NCI-H345 (cell line): ENCODE results near the gene PGAM2.
"Not testable (repeated sequence)": the region's sequence is repeated elsewhere in the genome, so short reads cannot be mapped to it uniquely, and the experiment has no call there.

Source experiments
- DNase-seq: peaks from one replicate; lab custom pipeline; 2025; lab: John Stamatoyannopoulos, UW

Gene PGAM2

DNA sequence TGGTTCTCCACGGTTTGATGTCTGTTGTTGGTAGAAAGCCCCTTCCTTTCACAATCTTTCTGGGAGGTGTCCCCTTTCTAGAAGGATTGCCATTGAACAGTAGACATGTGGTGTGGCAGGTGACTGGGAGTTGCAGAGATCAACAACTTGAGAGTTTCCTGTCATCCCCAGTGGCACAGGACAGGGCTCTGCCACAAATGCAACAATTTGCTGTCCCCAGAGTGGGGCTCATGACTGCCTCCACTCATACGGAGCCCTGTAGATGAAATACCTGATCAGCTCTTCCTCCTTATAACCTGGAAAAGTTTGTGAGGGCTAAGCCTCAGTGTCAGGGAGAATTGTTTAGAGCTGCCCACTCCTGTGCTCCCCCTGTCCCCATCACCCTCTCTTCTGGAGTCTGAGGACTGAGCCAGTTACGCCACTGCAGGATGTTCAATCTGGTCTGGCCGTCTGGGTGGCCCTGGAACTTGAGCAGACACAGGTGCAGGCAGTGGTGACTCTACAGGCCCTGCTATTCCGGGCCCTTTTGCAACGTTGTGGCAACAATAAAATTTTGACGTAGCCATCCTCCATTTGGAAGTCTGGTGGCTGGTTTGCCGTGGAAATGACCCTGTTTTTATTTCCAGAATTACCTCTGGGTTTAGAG lies 14.3 kb downstream of the PGAM2 start:
- no peak for DNase-seq

DNA sequence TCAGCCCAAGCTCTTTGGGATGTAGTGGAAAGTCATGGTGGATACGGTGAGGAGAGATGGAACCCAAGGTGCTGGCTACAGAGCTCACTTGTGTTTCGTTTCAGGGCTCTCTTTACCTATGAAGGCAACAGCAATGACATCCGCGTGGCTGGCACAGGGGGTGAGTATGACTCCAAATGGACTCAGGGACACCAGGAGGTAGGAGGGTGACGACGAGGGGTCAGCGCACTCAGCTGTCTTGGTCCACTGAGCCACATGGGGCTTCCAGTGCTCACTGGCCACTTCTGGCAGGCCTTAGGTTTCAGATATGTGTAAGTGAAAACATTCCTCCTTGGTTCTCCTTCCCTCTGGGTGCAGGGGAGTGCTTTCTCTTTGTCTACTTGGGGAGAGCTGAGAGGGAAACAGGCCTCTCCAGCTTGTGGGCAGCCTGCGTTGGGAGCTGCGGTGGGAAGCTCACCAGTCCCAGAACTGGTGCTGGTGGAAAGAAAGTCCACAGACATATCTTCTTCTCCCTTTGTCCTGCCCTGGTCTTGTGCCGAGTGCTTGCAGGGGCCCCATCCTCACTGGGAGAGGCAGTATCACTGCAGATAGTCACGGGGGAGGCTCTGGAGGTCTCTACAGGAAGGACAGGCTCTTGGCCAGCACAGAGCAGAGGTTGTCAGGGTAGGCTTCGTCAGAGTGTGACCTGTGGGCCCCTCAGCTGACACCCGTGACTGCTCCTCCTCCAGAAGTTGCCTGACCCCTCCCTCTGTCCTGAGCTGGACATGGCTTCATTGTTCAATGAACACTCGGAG lies 15.0 kb downstream of the PGAM2 start:
- DNase-seq: no peak

DNA sequence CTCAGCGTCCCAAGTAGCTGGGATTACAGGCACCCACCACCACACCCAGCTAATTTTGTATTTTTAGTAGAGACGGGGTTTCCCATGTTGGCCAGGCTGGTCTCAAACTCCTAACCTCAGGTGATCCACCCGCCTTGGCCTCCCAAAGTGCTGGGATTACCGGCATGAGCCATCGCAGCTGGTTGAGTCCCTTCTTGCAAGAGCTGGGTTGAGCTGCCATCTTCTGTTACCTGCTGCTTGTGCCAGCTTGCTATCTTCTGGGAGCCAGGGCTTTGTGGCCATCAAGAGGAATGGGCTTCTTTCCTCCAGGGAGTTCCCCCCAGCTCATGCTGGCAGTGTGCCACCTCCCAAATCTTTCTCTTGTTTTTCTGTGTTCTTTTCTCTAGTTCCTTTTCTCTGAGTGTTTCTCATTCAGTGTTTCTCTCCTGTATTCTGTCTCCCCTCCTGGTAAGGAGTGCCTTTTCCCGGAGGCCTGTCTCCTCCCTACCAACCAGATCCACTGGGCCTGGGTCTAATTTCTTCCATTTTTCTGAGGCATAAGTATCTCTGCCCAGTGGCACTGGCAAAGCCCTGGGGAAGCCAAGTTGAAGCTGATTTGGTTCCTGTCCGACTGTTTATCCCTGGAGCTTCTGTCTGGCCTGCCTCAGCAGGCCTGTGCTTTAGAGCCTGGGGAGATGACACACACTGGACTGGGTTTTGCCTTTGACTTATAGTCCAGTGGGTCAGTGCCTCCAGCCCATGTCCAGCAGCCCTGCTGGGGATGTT lies 17.2 kb downstream of the PGAM2 start:
- DNase-seq: no peak

DNA sequence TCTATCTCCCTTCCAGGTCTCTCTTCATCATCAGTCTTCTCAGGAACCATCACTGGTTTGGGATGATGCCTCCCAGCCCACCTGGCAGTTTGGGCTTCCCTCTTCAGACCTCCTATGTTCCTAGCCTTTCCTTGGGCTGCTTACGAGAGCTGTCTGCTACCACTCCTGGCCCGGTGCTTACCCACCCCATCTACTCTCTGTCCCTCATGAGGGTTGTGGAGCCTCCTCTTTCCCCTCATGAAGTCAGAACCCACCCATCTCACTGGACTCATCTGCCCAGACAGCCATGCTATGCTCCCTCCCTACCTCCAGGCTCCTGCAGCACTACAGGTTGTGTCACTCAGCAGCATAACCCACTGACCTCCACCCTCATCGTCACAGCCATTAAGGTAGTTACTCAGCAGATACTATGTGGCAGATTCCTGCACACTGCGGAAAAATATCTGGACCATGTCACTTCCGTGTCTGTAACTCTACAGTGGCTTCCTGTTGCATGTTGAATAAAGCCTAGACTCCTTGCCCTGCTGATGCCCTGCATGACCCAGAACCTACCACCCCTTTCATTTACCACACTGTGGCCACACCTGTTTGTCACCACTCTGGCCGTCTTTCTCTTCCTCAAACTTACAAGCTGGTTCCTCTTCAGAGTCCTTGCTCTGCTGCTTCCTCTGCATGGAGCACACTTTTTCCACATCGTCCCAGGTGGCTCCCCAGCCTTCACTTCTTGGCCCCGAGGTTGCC lies 18.9 kb downstream of the PGAM2 start:
- DNase-seq: no peak

DNA sequence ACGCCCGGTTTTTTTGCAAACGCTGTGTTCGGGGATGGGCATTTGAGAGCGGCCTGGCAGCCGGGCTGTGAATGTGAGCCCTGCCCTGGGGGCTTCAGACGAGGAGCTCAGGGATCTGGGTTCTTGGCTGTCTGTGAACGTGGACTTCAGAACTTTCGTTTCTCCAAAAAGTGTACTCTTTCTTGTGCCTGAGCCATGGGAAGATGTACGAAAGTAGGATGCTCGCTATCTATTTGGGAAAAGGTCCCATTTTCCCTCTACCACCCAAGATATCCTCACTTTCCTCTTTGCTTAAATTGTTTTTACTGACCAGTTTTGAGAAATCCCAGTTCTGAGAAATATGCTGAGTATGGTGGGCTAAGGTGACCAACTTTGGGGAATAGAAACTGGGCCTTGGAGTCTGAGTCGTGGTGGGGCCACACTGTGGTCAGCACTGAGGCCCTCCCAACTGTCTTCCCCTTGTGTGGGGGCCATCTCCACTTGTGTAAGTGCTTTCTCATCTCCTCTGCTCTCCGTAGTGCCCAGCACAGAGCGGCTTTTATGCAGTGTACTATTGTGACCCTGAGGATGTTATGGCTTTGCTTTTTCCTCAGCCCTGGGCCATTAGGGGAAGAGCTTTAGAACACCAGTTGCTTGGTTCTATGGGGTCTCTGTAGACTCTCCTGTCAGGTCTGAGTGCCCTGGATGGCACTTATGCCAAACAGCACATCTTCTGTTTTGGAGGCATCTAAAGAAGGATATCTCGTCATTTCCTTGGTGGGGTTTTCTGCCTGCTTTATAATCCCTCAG lies 19.9 kb downstream of the PGAM2 start:
- no peak for DNase-seq

DNA sequence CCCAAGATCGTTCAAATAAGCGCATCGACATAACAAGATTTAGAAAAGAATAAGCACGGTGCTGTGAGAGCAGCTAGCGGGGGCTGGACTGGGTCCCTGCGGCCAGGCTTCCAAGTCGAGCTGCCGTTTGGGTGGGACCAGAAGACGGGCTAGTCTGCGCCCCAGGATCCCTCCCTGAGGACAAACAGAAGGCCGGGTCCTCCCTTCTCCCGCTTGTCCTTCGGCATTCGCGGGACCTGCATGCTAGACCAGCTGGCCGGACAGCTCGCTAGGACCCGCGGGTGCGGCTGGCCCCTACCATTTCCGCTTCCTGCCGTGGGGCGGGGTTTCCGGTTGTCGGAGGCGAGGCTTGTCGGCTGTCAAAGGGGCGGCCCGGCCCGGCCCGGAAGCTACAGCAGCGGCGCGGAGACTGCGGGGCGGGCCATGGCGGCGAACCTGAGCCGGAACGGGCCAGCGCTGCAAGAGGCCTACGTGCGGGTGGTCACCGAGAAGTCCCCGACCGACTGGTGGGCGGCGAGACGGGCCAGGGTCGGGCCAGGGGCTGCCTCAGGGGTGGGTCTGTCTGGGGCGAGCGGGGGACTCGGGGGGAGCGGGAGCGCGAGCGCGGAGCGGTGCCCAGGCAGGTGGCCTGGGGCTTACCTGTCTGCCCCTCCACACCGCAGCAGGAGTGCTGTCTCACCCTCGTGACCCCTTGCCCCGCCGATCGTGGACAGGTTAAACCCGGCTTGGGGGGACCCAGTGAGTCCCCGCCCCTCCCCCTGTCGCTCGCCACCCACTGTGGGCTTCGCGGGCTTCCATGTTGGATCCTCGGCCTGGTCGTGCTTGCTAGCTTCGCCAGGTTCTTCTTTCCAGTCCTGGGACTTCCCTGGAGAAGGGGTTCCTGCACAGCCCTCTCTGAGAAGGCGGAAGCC lies 20.8 kb downstream of the PGAM2 start, which contains the start of gene DBNL:
Gene DBNL (plus strand): TSS at position 388 of the 911 bp plus-strand sequence. CDS start 36 bp downstream, at position 424.
- DNase-seq: peak; percentile 89

DNA sequence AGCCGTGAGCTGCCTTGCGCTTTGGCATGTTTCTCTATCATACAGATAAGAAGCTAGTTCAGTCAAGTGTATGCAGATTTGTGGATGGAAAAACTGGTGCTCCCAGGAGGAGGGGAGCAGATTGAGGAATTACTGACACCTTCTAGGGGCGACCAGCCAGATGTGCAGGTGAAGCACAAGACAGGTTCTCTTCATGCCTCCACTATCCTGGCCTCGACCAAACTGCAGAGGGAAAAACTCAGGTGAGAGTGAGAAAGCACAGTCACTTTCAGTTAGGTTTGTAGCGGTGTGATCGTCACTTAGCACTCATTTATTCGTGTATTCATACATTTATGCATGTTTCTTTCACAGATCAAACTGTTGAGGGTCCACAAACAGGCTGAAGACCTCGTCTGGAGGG lies 21.5 kb downstream of the PGAM2 start:
- peak; percentile 9 for DNase-seq

DNA sequence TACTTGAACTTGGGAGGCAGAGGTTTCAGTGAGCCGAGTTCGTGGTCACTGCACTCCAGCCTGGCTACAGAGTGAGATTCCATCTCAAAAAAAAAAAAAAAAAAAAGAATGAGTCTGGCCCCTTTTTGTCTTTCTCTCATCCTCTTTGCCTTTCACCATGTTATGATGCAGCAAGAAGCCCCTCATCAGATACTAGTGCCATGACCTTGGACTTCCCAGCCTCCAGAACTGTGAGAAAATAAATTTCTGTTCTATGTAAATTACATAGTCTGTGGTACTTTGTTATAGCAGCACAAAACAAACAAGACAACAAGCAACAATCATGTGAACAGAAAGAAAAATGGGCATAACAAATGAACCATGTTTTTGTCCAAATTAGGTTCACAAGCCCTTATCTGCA lies 23.1 kb downstream of the PGAM2 start:
- no peak for DNase-seq

DNA sequence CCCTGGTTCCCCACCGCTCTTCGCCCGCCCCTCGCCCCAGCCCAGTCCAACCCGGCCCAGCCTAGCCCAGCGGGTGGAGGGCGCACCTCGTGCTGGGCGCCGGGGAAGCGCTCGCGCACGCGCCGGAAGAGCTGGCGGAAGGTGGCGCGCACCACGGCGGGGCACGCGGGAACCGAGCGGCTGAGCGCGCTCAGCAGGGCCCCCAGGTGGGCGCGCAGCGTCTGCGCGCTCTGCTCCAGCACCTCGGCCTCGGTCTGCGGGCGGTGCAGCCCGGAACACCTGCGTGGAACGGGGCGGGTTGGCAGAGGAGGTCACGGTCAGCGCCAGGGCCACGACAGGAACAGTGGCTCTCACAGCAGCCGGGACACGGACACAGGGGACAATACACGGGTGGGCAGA lies 24.9 kb downstream of the PGAM2 start:
- DNase-seq: peak; percentile 42

DNA sequence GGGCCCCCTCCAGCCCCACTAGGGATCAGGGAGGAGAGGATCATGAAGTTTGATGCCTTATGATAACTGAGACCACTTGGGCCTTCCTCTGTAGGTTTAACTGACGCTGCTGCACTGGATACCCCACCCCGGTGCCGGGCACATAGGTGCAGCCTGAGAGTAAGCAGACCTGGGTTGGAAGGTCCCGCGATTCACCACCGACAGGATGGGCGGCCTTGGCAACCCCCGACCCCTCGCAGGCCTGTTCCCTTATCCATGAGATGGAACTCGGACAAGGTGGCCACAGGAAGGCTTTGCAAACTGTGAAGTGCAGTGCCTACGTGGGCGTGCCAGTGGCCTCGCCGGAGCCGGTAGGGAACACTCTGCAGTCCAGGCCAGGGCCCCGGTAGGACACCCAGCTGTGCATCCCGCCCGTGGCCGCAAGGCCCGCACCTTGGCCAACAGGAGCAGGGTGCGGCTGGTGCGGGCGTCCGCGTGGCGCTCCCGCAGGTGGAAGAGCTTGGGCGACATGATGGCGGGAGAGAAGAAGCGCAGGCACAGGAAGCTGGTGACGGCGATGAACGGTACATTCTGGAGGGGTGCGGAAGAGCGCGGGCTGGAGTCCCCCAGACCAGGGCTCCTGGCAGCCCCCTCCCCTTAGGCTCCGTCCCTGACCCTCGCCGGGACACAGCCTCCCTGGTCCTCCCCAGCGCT lies 25.4 kb downstream of the PGAM2 start:
- DNase-seq: not testable (repeated sequence)

DNA sequence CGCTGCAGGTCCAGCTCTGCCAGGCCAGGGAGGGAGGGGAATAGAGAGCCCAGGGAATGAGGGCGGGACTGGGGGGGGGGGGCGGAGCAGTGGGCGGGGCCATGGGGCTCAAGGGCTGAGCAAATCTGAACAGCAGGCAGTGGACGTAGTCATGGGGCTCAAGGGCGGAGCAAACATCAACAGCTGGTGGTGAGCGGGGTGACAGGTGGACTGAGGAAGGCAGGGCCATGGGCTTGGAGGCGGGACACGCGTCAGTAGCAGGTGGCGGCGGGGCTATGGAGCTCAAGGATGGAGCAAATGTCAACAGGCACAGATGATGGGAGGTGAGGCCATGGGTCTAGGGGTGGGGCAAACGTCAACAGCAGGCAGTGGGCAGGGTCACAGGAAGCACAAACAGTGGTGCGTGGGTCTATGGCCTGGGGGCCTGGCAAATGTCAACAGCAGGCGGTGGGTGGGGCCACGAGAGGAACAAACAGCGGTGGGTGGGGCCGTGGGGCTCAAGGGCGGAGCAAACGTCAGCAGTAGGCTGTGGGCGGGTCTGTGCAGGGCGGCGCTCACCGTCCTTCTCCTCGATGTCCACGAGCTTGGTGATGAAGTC lies 26.3 kb downstream of the PGAM2 start:
- peak; percentile 91 for DNase-seq

DNA sequence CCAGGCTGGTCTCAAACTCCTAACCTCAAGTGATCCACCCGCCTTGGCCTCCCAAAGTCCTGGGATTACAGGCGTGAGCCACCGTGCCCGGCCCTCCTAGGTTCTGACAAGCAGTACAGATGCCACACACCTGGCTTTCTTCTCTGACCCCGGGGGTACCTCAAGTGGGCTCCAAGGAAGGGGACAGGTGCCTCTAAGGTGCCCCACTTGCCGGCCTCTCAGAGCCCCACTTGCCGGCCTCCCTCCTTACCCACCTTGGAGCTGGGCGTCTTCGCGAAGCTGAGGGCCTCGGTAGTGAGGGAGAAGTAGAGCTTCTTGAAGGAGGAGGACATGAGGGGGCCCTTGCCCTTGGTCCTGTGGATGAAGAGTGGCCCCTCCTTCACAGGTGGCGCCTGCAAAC lies 26.8 kb downstream of the PGAM2 start:
- not testable (repeated sequence) for DNase-seq

DNA sequence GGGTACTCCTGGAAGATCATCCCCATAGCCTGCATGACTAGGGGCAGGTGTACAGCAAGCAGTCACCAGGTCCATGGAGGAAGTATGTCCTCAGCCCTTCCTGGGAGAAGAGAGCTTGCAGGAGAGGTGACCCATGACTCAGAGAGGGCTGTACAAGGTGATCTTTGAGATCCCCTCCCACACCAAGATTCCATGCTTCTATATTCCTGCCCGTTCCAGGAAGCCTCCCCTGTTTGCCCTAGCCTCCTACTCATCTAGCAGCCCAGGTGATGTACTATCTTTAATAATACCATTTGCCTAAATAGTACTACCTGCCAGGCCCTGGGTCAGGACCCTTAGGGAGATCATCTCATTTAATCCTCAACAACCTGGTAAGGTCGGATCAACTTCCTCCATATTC lies 27.4 kb downstream of the PGAM2 start:
- not testable (repeated sequence) for DNase-seq

DNA sequence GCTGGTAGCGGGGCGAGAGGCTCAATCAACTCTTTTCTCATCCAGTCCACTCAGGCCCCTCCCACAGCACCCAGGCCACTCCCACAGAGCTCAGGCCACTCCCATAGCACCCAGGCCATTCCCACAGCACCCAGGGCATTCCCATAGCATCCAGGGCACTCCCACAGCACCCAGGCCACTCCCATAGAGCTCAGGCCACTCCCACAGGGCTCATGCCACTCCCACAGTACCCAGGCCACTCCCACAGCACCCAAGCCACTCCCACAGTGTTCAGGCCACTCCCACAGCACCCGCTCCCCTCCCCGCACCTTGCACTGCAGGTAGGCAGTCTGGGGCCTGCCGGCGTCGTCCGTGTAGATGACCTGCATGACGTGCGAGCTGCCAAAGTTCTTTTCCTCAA lies 29.0 kb downstream of the PGAM2 start:
- DNase-seq: not testable (repeated sequence)

DNA sequence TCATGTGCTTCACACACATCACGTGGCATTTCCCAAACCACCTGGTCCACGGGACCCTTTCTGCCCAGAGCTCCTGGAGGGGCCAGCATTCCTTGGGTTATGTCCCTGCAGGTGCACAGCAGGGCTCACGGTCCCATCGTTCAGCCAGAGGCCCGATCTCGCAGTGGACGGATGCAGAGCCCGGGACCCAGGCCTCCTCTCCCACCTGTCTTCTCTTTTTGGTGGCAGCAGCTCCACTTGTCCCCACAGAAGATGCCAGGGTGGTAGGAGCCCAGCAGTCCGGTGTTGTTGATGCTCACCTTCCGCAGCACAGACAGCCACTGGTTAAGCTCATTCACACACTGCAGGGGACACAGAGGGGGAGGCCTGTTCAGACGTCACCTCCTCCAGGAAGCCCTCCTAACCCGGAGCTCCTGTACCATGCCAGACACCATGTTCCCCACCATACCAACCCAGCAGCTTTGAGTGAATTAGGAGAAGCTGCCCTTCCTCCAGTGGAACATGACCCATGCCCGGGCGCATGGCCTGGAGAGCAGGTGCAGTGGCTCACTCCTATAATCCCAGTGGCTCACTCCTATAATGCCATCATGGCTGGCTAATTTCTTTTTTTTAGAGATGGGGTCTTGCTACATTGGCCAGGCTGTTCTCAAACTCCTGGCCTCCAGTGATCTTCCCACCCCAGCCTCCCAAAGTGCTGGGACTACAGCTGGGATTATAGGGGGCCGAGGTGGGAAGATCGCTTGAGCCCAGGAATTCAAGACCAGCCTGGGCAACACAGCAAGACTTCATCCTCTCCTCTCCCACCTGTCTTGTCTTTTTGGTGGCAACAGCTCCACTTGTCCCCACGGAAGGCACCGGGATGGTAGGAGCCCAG lies 31.2 kb downstream of the PGAM2 start:
- DNase-seq: not testable (repeated sequence)

DNA sequence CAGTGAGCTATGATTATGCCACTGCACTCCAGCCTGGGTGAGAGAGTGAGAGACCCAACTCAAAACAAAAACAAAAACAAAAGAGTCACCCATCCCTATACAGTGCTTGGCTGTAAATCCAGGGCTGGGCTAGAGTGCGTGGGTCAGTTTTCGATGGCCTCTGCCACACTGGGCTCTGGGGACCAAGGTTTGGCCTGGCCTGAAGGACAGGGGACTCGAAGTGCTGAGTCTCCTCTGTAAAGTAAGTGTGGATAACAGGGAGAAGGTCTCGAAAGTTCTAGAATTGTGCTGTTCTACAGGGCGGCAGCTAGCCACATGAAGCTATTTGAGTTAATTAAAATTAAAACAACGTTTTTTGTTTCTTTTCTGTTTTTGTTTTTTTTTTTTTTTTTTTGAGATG lies 33.3 kb downstream of the PGAM2 start:
- not testable (repeated sequence) for DNase-seq

DNA sequence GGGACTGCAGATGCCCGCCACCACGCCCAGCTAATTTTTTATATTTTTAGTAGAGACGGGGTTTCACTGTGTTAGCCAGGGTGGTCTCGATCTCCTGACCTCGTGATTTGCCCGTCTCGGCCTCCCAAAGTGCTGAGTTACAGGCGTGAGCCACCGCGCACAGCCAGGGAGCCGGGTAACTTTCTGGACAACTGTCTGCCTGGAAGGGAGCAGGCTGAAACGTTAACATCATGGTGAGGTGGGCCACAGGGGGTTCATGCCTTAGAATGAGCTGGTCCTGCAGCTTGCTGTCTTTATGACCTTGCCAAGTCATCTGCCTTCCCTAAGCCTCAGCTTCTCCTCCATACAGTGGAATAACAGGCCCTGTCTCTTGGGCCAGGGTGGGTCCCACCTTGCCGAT lies 34.0 kb downstream of the PGAM2 start:
- DNase-seq: not testable (repeated sequence)

DNA sequence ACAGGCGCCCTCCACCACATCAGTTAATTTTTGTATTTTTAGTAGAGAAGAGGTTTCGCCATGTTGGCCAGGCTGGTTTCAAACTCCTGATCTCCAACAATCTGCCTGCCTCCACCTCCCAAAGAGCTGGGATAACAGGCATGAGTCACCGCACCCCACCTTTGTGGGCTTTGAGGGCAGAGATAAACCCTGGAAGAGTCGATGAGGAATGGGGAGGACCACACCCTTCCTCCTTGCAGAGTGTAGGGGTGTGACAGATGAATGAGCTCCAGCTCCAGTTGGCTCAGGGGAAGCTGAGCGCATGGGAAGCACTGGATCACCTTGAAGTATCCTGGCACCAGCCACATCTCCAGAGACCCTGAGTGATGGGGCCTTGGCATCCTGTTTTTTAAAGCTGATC lies 35.3 kb downstream of the PGAM2 start:
- DNase-seq: not testable (repeated sequence)
